ENCODE results near the gene RILPL1.
"Not testable (repeated sequence)": the region's sequence is repeated elsewhere in the genome, so short reads cannot be mapped to it uniquely, and the experiment has no call there.

RILPL1 gene

GRCh38 chr12:123457980-123458779 is 75.3 kb downstream of the RILPL1 start, which contains the start of gene SNRNP35:
Gene SNRNP35 (plus strand): TSS chr12:123458139. CDS start chr12:123465541, 7,402 bp downstream.
- DNase-seq: peak; percentile 77

GRCh38 chr12:123453165-123453564 is 80.4 kb downstream of the RILPL1 start:
- no peak for DNase-seq

- DNase-seq: not testable (repeated sequence)
These were observed 81.3 kb downstream of the RILPL1 start for GRCh38 chr12:123452276-123452550.

- no peak for DNase-seq
These were observed 82.9 kb downstream of the RILPL1 start for GRCh38 chr12:123450636-123451035.

- no peak for DNase-seq
These were observed 83.7 kb downstream of the RILPL1 start for GRCh38 chr12:123449856-123450255.

GRCh38 chr12:123449249-123449733 is 84.2 kb downstream of the RILPL1 start:
- no peak for DNase-seq

GRCh38 chr12:123446333-123446713 is 87.2 kb downstream of the RILPL1 start:
- DNase-seq: no peak

GRCh38 chr12:123445388-123446332 is 87.9 kb downstream of the RILPL1 start:
- DNase-seq: no peak

GRCh38 chr12:123444092-123445026 is 89.2 kb downstream of the RILPL1 start:
- no peak for DNase-seq

- no peak for DNase-seq
These were observed 90.7 kb downstream of the RILPL1 start for GRCh38 chr12:123442774-123443173.

- no peak for DNase-seq
These were observed 91.9 kb downstream of the RILPL1 start for GRCh38 chr12:123441523-123442164.

GRCh38 chr12:123436017-123436964 is 97.2 kb downstream of the RILPL1 start, which contains the start of gene RILPL2:
Gene RILPL2 (minus strand): TSS chr12:123436684. CDS start chr12:123436420, 264 bp downstream.
- peak; percentile 91 for DNase-seq

- no peak for DNase-seq
These were observed 97.9 kb downstream of the RILPL1 start for GRCh38 chr12:123435636-123436016.

- no peak for DNase-seq
These were observed 99.9 kb downstream of the RILPL1 start for GRCh38 chr12:123433615-123434014.

- DNase-seq: peak; percentile 25
These were observed 101.3 kb downstream of the RILPL1 start for GRCh38 chr12:123431951-123432817.

GRCh38 chr12:123429101-123429500 is 104.4 kb downstream of the RILPL1 start:
- not testable (repeated sequence) for DNase-seq

- no peak for DNase-seq
These were observed 104.9 kb downstream of the RILPL1 start for GRCh38 chr12:123428591-123428990.

- DNase-seq: peak; percentile 25
These were observed 106.3 kb downstream of the RILPL1 start for GRCh38 chr12:123427036-123427769.

GRCh38 chr12:123421314-123421713 is 112.2 kb downstream of the RILPL1 start:
- DNase-seq: no peak
